ENCODE results near the gene CCDC27.
A peak's percentile ranks its signal among the peaks of the same experiment; 100 is the strongest.
"Not testable (repeated sequence)": the region's sequence is repeated elsewhere in the genome, so short reads cannot be mapped to it uniquely, and the experiment has no call there.

The CCDC27 gene

GRCh38 chr1:3736708-3737107 lies 15.5 kb upstream of the CCDC27 start:
- no peak for DNase-seq (ENCODE audit: low spot score)

GRCh38 chr1:3738943-3739342 lies 13.3 kb upstream of the CCDC27 start:
- DNase-seq (ENCODE audit: low spot score) = no peak

GRCh38 chr1:3740042-3740441 lies 12.2 kb upstream of the CCDC27 start:
- no peak for DNase-seq (ENCODE audit: low spot score)

DNA sequence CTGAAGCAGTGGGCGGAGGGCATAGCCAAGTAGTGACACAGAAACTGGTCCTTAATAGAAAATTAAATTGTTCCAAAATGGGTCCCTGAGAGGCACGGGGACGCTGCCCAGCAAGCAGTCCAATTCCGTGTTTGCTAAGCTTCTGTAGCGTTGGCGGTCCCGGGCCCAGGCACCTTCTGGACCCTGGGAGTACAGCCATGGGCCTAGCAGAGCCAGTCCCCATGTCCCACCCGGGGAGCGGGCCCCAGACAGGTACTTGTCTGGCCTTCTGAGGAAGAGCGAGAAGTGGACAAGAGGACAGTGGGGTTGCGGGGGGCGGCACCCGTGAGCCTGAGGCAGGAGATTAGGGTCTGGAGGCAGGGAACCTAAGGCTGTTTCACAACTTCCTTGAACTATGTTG lies 11.5 kb upstream of the CCDC27 start:
- DNase-seq (ENCODE audit: low spot score) = no peak

DNA sequence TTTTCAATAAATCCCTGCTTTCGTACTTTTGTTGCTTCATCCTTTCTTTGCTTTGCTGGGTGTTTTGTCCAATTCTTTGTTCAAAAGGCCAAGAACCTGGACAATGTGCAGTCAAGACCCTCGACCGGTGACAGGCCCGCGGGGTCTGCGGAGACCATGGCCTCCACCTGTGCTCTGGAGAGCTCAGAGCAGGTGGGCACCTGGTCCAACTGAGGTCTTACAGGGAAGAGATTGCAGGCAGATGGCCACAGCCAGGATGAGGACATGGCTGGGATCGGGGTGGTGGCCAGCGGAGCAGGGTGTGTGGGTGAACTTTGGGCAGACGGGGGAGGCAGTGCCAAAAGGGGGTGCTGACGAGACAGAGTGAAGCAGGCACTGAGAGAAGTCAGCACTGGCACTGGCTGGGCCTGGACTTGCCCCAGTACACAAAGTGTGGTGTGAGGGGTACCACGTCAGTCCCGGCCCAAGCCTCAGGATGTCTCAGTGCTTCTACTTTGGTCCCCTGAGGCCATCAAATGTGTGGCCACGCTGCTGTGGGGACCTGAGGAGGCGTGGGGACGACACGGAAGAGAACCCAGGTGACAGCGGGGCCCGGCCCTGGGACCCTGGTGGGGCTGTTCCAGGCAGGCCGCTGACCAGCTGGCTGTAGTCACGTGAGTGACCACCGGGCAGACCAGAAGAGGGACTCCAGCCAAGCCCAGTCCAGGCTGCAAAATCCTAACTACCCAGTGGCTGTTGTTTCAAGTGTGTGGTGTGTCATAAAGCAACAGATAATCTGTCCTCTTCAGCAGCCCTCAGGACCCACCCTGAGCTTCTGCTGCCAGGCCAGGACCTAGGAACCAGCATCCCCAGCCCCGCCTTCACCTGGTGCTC lies 10.4 kb upstream of the CCDC27 start:
- no peak for DNase-seq (ENCODE audit: low spot score)

GRCh38 chr1:3742439-3743298 lies 9.6 kb upstream of the CCDC27 start:
- DNase-seq (ENCODE audit: low spot score) = no peak

GRCh38 chr1:3743421-3743820 lies 8.8 kb upstream of the CCDC27 start:
- DNase-seq (ENCODE audit: low spot score) = no peak

DNA sequence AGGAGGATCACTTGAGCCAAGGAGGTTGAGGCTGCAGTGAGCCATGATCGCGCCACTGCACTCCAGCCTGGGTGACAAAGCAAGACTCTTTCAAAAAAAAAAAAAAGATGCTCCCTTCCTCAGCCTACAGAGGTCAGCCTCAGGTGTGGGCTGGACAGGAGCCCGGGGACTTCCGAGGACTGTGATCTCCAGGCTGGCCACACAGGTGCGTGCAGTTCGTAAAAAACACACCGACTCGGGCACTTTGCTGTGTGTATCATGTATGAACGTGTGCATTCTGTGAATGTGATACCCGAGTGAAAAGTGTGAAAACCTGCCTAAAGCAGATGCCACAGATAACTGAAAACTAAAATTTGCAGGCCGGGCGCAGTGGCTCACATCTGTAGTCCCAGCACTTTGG lies 8.4 kb upstream of the CCDC27 start:
- DNase-seq (ENCODE audit: low spot score) = no peak

DNA sequence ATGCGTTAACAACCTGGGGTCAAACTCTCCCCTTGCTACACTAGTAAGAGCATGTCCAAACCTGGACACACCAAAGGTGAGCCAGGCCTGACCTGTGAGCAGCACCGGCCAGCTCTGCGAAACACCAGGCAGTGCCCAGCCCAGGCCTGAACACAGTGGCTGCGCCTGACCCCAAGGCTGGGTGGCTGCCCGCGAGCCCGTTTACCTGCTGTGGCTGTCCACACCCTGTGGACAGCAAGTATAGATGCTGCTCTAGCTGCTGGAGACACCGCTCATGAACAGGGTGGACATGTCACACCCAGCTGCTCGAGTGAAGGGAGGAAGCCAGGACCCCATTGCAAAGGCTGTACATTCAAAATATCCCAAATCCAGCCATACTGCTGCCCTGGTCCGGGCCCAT lies 7.6 kb upstream of the CCDC27 start:
- DNase-seq (ENCODE audit: low spot score) = no peak

- DNase-seq (ENCODE audit: low spot score) = no peak
Measured at GRCh38 chr1:3745071-3745470, 7.2 kb upstream of the CCDC27 start.

- DNase-seq (ENCODE audit: low spot score) = no peak
Measured at GRCh38 chr1:3745590-3746381, 6.5 kb upstream of the CCDC27 start.

DNA sequence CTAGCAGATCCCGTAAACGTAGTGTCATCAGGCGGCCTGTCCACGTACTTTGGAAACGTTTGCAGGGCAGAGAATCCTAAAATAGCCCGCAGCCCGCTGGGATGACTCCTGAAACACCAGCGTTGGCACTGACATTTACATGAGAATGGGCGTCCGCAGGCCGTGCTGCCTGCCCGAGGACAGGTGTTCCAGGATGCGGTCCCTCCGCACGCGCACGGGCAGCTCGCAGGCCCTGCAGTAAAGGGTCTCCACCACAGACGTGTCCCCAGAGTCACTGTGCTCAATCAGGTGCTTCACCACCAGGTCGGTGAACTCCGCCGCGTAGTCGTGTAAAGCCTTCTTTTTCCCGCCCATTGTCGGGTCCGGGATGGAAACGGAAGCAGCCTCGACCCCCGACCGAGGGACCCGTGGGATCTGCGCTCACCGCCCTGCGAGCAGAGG lies 5.8 kb upstream of the CCDC27 start:
- no peak for DNase-seq (ENCODE audit: low spot score)

DNA sequence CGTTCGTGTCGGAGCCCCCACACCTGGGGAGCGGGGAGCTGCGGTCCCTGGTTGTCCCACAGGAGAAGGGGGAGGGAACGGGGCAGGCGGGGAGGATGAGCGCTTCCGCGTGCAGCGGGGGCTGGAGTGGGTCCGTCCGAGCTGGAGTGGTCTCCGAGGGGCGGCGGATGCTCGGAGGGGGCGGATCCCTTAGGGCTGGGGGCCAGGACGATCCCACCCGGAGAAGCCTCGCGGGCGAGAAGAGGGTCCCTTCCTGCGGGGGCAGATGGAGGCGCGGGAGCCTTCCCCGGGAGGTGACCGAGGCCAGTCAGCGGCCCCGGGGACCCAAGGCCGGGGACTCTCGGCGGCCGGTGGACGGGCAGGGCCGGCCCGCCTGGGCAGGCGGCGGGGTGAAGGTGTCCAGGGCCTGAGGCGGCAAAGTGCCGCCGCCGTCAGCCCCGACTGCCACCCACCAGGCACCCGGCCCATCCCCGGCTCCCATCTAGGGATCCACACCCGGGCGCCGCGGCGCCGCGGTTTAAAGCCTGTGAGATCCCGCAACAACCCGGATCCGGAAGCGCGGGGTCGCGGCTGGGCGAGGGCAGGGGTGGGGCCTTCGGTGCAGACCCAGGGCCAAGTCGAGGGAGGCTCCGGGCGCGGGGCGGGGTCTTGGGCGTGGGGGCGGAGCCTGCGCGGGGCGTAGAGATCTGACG lies 5.3 kb upstream of the CCDC27 start:
- DNase-seq (ENCODE audit: low spot score) = peak; percentile 88

DNA sequence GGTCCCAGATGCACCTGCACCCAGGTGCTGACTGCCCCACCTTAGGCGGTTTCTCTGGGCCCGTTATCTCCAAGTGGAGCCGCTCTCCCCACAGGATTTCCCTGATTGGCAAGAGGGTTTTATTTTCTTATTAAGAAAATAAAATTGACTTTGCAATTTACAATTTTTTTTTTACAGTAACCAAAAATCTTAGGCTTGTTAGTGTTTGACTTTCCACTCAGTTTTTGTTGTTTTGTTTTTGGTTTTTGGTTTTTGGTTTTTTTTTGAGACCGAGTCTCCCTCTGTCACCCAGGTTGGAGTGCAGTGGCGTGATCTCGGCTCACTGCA lies 4.8 kb upstream of the CCDC27 start:
- no peak for DNase-seq (ENCODE audit: low spot score)

DNA sequence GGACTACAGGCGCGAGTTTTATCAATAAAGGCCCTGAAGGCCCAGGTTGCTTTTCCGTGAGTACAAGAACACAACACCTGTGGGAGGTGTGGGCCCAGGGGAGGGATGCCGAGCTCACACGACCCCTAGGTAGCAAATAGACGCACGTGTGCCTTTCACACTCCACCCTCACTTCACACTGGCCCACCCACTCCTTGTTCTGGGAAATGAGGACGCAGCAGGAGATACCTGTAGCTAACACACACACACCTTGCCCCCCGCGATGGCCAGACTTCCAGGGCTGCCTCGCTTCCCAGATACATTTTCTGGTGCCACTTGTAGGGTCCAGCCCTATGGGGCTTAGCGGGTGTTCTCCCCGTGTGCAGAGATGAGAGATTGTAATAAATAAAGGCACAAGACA lies 4.3 kb upstream of the CCDC27 start:
- DNase-seq (ENCODE audit: low spot score) = no peak

DNA sequence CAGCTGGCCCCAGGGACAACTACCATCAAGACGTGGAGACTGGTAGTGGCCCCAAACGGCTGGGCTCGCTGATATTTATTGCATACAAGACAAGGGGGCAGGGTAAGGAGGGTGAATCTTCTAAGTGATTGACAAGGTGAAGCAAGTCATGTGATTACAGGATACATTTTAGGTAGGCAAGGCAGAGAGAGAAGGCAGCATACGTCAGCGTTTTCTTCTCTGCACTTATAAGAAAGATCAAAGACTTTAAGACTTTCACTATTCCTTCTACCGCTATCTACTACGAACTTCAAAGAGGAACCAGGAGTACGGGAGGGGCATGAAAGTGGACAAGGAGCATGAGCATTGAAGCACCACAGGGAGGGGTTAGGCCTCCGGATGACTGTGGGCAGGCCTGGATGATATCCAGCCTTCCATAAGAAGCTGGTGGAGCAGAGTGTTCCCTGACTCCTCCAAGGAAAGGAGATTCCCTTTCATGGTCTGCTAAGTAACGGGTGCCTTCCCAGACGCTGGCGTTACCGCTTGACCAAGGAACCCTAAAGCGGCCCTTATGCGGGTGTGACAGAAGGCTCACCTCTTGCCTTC lies 3.8 kb upstream of the CCDC27 start:
- not testable (repeated sequence) for DNase-seq (ENCODE audit: low spot score)

DNA sequence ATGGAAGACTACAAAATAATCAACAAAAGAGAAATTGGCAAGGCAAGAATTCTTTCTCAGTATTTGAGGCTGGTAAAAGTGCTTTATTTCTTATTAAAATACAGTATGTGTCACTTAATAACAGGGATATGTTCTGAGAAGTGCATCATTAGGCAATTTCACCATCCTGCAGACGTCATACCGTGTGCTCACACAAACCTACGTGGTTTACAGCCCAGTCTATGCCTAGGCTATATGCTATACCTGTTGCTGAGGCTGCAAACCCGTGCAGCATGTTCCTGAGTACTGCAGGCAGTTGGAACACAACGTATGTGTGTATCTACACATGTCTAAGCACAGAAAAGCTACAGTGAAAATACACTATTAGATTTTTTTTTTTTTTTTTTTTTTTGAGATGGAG lies 2.7 kb upstream of the CCDC27 start:
- no peak for DNase-seq (ENCODE audit: low spot score)

- no peak for DNase-seq (ENCODE audit: low spot score)
Measured at GRCh38 chr1:3750741-3751140, 1.5 kb upstream of the CCDC27 start.

DNA sequence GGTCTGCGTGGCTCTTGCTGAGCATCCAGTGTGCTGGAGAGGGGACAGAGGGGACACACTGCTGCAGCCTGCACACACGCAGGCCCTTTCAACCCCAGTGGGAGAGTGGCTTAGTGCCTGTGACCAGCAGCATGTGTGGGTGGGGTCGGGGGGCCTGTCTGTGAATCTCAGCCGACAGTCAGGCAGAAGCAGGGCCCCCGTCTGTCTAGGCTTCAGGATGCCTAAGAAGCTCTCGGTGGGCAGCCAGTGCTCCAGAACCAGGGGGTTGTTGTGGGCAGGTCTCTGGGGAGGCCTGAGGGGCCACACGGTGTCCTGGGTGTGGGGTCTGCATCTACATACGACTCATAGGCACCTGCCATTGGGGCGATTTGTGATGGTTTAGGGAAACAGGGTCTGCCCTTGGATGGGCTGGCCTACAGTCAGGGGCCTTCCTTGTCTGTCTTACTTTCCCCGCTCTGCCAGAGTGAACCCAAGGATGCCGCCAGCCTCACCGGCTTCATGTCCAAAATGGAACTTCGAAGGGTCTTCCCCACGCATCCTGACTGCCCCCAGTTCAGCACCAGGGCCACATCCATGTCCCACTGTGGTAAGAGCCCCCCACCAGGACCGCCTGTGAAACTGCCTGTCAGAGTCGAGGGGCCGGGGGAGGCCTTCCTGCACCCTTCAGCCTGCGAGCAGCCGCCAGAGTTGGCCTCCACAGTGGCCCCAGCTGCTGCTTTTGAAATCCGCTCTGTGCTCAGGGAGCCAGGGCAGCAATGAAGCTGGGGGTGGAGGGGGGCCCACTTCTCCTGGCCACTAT lies 1.6 kb downstream of the CCDC27 start:
- DNase-seq (ENCODE audit: low spot score) = no peak

DNA sequence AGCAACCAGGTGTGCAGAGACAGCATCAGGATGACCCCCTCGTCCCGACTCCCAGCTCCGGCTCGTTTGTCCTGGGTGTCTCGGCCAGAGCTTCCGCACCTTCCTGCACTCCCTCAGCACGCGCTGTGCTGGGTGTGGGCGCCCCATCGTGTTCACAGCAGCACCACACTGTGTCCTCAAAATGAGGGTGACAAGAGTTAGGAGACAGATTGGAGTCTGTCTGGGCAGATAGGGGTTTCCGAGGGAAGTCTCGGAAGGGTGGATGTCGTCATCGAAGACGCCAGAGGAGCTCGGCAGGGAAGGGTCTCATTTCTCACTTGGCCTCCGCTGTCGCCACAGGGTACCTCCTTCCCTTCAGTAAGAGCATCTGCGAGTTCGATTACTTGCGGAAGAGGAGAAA lies 4.1 kb downstream of the CCDC27 start:
- DNase-seq (ENCODE audit: low spot score) = no peak

DNA sequence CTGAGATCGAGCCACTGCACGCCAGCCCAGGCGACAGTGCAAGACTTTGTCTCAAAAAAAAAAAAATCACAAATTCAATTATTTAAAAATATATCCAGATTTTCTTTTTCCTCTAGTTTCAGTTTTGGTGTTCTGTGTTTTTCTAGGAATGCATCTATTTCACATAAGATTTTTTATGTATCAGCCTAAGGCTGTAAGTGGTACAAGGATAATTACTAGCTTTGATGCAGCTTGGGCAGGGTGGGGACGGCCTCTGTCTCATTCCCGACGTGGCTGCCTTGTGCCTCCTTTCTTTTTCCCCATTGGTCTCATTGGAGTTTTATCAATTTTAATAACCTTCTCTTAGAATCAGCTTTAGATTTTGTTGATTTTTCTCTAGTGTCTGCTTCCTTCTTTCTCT lies 6.9 kb downstream of the CCDC27 start:
- no peak for DNase-seq (ENCODE audit: low spot score)

All from CD4-positive, alpha-beta T cell treated with Interleukin-2 at 100 ng/mL for 4 hours (primary cell).